Measurements from ENCODE around the gene AKR1D1.

DNA sequence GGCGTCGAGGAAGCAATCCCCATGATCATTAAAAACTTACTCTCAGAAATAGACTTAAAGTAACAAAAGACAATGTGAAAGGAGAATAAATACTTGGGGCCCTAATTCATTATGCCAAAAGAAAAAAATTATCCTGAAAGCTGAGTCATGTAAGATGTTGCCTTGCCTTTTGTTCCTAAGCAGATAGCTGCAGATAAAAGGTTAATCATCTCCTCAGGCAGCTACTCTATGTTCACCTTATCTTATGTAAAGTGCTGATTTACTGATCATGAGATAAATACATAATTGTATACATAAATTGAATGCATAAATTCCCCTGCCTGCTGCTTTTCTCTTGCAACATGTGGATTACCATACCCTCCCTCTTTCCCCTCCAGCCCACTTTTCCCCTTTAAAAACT, 46.3 kb upstream of the AKR1D1 start:
- TF ChIP-seq CTCF (conservative IDR thresholded peaks at IDR 0.05): no peak
- no peak for TF ChIP-seq EZH2 (IDR thresholded peaks at IDR 0.05; ENCODE audit: low read depth)

Data from PC-9 (cell line).